GM19238 (cell line): ENCODE data around the gene PCBP3.

Experiments used
- DNase-seq: peaks from one replicate; pipeline ENCODE4 v3.0.0; 2011; ENCODE audit warnings: low spot score; ENCODE audit not compliant: insufficient read length

Gene PCBP3

DNA sequence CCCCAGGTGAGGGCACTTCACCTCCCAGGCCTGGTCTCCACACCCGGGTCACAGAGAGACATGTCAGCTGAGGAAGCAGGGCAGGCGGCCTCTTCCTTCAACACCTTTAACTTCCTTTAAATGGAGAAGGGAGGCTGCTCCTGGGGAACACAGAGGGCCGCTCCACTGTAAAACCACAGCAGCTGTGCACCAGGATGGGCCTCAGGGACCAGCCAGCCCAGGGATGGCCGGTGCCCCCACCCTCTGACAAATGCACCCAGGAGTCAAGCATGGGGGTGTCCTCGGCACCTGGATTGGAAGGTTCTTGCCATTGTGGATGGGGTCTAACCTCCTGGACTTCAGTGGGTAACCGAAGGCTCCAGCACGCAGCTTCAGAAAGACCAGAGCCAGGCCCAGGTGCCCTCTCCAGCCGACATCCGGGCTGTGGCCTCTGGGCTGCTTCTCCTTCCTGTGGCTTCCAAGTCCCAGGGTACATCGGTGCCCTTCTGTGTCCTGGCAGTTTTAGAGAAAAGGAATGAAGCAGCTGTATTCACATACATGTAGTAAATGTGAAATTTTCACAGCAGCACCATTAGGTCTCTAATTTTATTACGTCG is 216.3 kb downstream of the PCBP3 start:
- no peak for DNase-seq

DNA sequence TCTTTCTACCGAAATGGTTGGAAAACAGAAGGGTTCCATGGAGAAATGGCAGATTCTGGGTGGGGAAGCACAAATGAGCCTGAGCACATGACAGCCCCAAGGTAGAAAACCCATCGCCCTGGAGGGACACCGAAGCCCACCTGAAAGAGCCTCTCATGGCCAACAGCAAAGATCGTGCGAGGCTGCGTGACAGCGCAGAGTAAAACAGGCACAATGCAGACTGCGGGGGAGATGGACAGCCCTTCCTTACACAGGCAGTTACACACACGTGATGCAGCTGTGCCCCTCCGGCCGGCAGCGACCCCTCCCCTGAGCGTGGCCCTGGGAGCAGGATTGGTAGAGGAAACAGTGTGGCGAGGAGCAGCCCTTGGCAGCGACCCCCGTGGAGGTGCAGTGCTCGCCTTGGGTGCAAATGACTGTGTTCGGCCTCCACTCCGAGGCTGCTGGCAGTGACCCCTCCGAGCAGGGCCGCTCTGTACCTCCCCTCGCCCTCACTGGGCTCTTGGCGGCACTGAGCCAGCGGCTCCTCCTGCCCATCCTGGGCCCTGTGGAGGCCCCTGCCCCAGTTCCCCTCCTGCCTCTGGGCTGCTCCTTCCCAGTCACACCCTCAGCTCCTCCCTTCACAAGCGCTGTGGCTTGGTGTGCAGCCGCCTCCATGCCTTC is 217.1 kb downstream of the PCBP3 start:
- DNase-seq: no peak

DNA sequence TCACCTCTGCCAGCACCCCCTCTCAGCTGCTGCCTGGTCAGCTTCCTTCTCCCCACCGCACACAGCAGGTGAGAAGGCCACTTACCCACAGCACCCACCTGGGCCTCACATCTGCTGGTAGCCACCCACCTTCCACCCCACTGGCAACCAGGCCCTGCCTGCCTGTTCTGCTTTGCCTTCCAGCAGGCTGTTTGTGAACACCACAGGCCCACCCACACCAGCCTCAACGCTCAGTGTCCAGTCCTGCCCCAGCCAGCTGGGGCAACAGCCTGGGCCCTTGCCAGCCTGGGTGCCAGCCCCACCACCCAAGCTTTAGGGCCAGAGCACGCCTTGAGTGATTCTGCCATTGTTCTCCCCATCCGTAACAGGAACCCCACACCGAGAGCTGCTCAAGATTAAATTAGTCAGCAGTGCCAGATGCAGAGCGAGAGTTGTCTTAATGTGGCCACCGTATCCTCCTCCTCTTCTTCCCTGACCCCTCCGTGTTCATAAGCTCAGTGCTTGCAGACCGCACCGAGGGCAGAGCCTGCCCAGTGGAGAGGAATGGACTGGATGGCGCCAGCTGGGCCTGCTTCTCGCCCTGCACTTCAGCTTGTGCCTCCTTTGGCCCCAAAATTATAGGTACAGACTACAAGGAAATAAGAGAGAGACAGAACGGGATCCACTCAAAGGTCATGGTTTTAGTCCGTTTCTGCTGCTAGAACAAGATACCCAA is 217.8 kb downstream of the PCBP3 start:
- DNase-seq: no peak

DNA sequence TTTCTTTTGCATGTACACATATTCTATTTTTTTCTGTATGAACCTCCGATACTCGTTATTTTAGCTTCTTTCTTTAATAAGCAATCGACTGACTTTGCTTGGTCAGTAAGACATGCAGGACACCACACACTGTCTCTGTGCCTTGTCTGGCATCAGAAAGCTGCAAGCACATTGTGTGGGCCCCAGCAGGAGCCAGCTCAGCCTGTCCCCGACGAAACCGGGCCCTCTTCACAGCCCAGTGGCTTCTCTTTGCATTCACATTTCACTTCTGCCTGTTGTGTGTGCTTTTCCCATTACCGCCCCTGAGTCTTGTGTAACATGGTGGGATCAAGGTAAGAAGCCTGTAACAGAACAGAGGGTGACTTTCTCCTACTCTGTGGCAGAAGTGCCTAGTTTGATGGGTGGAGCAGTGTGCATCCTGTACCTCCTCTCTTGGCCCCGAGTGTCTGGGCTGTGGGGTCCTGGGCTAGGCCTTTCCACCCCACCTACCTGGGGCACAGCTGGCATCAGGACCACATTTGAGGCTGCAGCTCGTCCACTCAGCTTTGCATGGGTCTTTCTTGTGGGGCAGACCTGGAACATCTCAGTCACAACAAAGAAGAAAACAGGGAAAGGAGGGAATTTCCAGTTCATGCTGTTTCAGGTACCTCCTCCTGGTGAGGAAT is 219.2 kb downstream of the PCBP3 start:
- no peak for DNase-seq

DNA sequence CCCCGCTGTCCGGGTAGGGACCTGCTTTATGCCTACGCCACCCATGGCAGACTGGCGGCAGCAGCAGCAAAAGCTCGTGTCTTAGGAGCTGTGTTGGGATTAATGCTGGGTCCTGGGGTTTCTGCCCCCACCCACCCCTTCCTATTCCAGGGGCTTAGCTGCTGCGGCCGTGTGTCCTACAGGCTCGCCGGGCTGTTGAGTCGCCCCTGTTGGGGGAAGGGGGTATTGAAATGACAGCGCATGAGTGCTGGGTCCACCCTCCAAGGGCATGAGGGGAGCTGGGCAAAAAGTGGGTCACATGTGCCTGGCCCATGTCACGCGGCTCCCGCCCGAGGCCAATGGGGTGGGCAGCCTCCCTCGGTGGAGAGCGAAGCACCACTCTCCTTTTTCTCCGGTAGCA is 219.7 kb downstream of the PCBP3 start:
- DNase-seq: no peak

DNA sequence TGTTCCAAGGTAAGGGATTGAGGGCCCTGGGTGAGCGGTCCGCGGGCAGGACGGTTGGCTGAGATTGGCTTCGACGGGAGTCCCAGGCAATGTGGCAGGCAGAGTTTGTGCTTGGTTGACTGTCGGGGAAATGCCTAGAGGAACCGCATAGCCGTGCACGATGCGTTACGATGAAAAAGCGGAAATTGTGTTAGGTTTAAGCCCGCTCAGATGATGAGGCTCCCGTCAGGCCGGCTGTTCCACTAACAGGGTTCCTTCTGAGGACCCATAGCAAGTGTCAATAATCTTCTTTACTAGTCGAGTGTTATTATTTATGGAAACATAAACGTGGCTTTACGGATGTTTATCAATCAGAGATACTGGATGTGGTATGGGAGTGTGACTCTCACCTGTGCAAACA is 220.2 kb downstream of the PCBP3 start:
- no peak for DNase-seq

GRCh38 chr21:45864436-45864835 is 220.9 kb downstream of the PCBP3 start:
- no peak for DNase-seq

- no peak for DNase-seq
Measured at GRCh38 chr21:45865106-45865835, 221.7 kb downstream of the PCBP3 start.

GRCh38 chr21:45866551-45866950 is 223.0 kb downstream of the PCBP3 start:
- no peak for DNase-seq

DNA sequence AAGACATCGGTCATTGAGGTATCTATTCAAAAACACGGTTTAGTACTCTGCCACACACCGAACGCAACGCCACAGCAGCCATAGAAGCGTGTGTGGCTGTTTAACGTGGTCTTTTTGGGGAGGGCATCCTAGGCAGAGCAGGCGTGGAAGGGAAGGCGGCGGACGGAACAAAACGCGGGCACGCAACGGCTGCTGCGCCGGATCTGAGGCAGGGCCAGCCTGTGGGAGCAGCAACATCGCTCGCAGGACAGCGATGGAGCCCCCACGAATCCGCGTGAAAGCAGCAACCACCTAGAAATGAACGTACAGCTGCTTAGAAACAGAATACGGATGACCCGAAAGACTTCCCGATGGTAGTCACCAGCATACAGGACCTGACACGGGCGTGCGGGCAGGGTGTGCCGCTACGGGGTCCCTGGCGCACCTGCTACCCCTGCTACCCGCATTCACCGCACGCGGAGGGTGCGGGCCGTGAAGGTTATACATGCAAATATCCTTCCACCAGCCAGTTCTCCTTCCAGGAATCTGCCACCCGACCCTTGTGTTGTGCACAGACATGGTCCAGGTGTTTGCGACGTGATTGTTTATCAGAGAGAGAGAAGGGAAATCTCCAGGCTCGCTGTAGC is 223.6 kb downstream of the PCBP3 start:
- no peak for DNase-seq

DNA sequence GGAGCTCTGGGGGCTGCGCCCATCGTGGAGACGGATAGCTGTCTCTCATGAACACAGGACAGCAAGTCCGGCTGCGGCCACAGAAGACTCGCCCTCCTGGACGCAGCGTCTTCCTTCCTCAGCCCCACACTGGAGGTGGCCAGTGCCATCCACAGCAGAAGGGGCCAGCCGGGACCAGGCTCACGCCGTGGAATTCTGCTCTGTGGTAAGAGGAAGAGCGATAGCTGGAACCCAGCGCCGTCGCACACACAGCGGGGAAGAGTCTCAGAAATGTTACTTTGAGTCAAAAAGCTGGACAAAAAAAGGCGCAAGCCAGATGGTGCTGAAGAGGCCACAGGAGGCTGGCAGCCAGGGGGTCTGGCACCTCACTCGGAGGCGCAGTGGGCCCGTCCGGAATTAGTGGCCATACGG is 224.2 kb downstream of the PCBP3 start:
- no peak for DNase-seq

- no peak for DNase-seq
Measured at GRCh38 chr21:45868086-45868485, 224.6 kb downstream of the PCBP3 start.

- DNase-seq: no peak
Measured at GRCh38 chr21:45868488-45868887, 225.0 kb downstream of the PCBP3 start.

GRCh38 chr21:45869121-45870007 is 225.8 kb downstream of the PCBP3 start:
- no peak for DNase-seq

DNA sequence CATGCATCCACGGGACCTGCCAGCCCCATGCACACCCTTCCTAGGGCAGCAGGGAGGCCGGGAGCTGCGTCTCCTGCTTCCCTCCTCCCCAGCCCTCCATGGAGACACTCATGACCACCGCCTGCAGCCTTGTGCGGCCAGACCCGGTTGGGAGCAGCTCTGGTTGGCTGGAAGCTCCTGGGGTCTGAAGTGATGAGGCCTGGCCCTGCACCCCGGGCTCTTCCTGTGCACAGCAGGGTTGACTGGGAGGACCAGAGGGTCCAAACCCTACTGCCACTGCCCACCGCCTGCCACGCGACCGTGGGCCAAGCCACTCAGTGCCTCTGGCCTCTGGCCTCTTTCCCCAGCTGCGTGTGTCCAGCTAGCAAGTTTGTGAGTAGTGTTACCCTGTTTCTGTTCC is 226.9 kb downstream of the PCBP3 start:
- DNase-seq: no peak

GRCh38 chr21:45870851-45871615 is 227.5 kb downstream of the PCBP3 start:
- DNase-seq: no peak

DNA sequence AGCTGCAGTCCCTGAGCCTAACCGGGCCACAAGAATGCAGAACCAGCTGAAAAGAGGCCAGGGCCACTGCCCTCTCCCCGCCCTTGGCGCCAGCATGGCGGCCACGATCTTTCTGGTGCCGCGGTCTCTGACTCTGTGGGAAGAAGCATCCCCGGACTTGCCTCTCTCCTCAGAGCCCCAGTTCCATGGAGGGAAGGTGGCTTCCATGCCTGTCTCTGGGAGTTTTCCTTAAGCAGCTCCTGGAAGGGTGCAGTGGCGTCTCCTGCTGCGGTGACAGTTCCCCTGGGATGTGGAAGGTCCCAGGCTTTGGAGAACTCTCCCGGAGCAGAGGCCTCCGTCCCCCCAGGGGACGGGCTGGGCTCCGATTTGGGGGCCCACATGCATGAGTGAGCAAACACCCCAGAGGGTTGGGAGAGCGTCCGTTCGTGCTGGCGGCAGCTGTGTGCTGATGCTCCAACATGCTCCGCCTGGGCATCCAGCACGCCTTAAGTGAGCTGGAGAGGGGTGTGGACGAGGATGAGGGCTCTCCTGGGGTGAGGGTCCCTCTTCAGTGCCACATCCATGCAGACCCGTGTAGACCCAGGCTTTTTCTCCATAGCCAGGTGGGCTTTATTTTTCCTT is 228.2 kb downstream of the PCBP3 start:
- DNase-seq: no peak

- DNase-seq: no peak
Measured at GRCh38 chr21:45872471-45872870, 228.9 kb downstream of the PCBP3 start.

DNA sequence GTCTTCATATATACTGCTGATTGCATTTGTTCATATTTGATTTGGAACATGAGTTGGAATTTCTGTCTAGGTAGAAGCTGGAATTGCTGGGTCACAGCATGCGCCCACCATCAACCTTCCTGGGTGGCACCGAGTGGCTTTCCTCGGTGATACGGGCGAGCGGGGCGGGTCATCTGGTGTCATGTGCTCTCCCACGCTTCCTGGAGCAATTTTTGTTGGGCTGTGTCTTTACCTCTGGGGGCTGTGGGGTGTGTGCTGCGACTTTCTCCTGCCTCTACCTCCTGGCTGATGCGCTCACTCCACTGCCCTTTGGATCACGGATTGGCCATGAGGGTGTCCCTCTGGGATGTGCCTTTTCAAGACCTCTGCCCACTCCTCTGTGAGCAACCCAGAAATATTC is 229.4 kb downstream of the PCBP3 start:
- no peak for DNase-seq
